Fibroblast of villous mesenchyme (primary cell): ENCODE data around the gene VGLL4. TPM values are rescaled to one million over a fixed set of nuclear protein-coding genes. Genes with fewer than 3 reads are reported as not detected.

ENCODE experiments used
- DNase-seq: peaks from one replicate; pipeline ENCODE4 v3.0.0-alpha.2; 2010; ENCODE audit warnings: low read depth
- H3K4me3 ChIP-seq: 2 replicates; pipeline ENCODE4 v1.5.1; 2011; ENCODE audit warnings: low read depth, mild to moderate bottlenecking, low read length
- CTCF ChIP-seq: IDR thresholded peaks from 2 replicates; pipeline ENCODE4 v1.5.1; 2012; ENCODE audit warnings: low read depth, mild to moderate bottlenecking, low read length; ENCODE audit not compliant: insufficient read depth
- small RNA-seq: library from RNA; depleted of rRNA; stranded (forward); fragments of <200 nt; gene quantifications from one replicate; pipeline ENCODE3, GENCODE V24; 2012
- total RNA-seq: library from RNA; depleted of rRNA; stranded (reverse); fragments of >200 nt; gene quantifications from 2 replicates; pipeline ENCODE4 v1.2.3, GENCODE V29; 2012

Gene VGLL4
- total RNA-seq, 1 donor, result 65.6 TPM

DNA sequence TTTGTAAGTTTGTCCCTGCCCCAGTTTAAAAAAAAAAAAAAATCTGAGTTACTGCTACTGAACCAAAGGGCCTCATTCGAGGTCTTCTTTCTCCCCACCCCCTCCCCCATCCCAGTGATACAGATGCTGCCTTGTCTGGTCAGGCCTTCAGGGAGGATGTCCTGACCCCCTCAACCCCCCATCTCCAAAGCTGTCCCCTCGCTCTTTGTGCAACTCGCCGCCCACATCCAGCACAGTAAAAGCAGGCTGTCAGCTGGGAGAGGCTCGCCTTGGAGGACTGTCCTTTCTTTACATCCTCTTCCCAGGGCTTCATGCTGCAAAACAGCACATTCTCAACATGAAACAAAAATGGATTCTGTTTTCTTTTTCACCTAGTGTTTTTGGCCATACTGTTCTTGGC lies 133.4 kb downstream of the VGLL4 start:
- H3K4me3 ChIP-seq, result no peak overlapping the region
- DNase-seq, result no peak
- no peak for TF ChIP-seq CTCF

DNA sequence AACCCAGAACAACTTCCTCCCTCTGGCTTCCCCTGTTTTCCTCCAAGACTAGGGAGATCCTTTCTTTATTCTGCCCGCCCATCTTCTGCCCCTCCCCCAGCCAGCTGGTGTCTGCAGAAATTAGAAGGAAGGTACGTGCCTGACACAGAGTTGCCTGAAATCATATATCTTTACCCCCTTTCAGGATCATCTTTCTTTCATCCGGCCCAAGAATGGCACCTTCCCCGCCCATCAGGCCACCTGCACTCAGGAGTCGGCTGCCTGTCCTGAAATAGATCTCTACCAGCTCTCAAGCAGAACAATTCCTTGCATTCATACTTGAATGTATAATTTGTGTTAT lies 133.7 kb downstream of the VGLL4 start:
- DNase-seq, result no peak
- no peak overlapping the region for H3K4me3 ChIP-seq
- no peak for TF ChIP-seq CTCF

DNA sequence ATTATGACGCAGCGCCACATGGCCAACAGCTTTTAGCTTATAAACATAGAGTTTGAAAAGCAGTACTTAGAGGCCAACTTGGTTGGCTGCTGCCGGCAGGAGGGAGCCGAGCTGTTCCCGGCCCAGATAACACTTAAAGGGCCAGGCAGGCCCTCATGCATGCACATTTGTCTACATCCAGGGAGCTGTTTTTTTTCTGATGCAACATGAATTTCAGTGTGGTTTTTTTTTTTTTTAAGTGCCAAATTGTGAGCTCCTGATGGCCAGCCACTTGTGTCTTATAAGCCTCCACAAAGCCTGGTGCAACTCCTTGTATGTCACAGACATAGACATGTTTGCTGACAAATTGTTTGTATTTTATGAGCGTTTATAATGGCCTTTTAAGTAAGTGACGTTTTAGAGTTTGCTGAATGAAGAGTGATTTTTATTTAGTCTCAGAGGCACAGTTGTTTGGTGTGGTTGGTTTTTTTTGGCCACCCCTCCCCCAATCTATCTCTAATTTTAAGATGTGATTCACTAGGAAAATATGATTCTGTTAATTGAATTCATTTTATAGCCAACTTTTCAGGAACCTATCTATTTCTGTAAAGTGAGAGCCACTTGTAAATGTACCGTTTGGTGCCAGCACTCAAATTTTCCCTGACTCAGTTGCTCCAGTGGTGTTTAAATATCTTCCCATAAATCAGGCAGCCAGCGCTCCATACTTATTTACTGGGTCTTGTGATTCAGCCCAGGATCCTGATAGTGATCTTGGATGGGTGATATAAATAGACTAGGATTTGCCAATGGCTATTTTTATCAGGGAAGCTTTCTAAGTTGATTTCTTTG lies 134.3 kb downstream of the VGLL4 start:
- no peak overlapping the region for H3K4me3 ChIP-seq
- peak; percentile 99 for DNase-seq

DNA sequence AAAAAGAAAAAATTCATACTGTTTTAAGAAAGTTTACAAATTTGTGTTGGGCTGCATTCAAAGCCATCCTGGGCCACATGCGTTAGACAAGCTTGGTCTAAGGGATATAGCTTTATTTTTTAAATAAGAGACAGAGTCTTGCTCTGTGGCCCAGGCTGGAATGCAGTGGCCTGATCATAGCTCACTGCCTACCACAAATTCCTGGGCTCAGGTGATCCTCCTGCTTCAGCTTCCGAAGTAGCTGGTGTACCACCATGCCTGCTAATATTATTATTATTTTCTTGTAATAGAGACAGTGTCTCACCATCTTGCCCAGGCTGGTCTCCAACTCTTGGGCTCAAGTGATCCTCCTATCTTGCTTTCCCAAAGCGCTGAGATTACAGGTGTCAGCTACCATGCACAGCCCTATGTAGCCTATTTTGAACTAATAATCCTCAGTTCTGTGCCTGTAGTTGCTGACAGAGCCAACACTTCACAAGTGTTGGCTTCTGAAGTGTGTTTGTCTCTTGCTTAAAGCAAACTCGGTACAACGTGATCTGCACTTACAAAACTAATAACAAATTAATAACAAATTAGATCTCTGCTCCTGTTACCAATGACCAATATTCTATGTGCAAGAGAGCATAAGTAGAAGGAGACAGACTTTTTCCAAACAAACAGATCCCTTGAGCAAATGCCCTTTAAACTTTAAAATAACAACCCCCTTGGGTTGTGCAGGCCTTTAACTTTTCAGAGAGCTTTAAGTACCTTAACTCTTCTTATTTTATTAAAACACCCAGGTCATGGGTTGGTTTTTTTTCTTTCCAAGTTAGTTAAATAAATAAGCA lies 135.2 kb downstream of the VGLL4 start:
- no peak overlapping the region for H3K4me3 ChIP-seq
- TF ChIP-seq CTCF, result no peak
- DNase-seq, result no peak

More for the DNA sequence above, 134.3 kb downstream of the VGLL4 start:
- TF ChIP-seq CTCF, result peak; percentile 17

DNA sequence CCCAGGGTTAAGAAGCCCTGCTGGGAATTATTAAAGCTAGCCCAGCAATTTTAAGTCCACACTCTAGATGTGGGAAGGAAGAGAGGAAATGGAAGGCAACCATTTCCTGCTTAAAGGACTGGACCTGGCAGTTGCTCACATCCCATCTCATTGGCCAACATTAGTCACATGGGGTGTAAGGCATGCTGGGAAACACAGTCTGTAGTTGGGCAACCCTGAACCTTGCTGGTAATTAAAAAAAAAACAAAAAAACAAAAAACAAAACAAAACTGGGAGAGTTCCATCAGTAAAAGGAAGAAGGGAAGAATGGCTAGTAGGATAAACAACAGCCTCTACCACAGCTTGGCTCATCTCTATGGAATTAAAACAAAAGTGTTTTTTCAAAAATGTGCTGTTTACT lies 136.0 kb downstream of the VGLL4 start:
- no peak for TF ChIP-seq CTCF
- DNase-seq, result peak; percentile 84
- no peak overlapping the region for H3K4me3 ChIP-seq

Small RNA genes within 50 kb of the gene (small RNA-seq; reads per million reads assigned to genes)
- not detected for gene AC022001.1

Other genes starting within 250 kb of the VGLL4 start
- 9.0 and 10.4 TPM in 2 replicates for gene TAMM41, start 203.0 kb upstream of the VGLL4 start, total RNA-seq